Activated CD4-positive, alpha-beta T cell treated with anti-CD3 and anti-CD28 coated beads for 36 hours (primary cell): ENCODE measurements around the gene SYT17. TPM values are rescaled to one million over a fixed set of nuclear protein-coding genes. Genes with fewer than 3 reads are reported as not detected.

ENCODE experiments used
- ATAC-seq: fragments of 200-7000 bp; cut with Tn5 transposase; one replicate; pipeline ENCODE4 v1.10.0; 2021; ENCODE audit warnings: mild to moderate bottlenecking, moderate library complexity
- CTCF ChIA-PET: fragments of 350-600 bp; sonication (Branson Sonifier 250); formaldehyde crosslinking; loops from one replicate; lab custom pipeline; 2021; ENCODE audit warnings: antibody characterized with exemption; lab: Charles Lee
- POLR2A ChIA-PET: fragments of 350-600 bp; sonication (Branson Sonifier 250); formaldehyde crosslinking; loops from one replicate; lab custom pipeline; 2021; ENCODE audit warnings: antibody characterized with exemption, inconsistent platforms; lab: Charles Lee
- DNase-seq: peaks from one replicate; pipeline ENCODE4 v3.0.0-alpha.2; 2020
- H3K27ac Mint-ChIP-seq: one replicate; pipeline ENCODE4 v1.8.0; 2021; ENCODE audit warnings: mixed read lengths
- H3K27me3 Mint-ChIP-seq: one replicate; pipeline ENCODE4 v1.8.0; 2021; ENCODE audit warnings: mixed read lengths
- H3K36me3 Mint-ChIP-seq: one replicate; pipeline ENCODE4 v1.8.0; 2021; ENCODE audit warnings: low read depth, mixed read lengths
- H3K4me1 Mint-ChIP-seq: one replicate; pipeline ENCODE4 v1.8.0; 2021; ENCODE audit warnings: mixed read lengths
- H3K4me3 Mint-ChIP-seq: one replicate; pipeline ENCODE4 v1.8.0; 2021; ENCODE audit warnings: mild to moderate bottlenecking, moderate library complexity, mixed read lengths
- H3K9me3 Mint-ChIP-seq: one replicate; pipeline ENCODE4 v1.8.0; 2021; ENCODE audit warnings: low read depth, mixed read lengths
- intact Hi-C, 2 experiments: fragments of 100-400 bp; cut with DNase I in 1 of 2; cut with micrococcal nuclease in 1 of 2; formaldehyde crosslinking; loops; one replicate each; pipeline versions ENCODE4 v1.14.2 to v1.15.1; 2022 to 2024; cut with DNase I, micrococcal nuclease
- total RNA-seq, 2 experiments: library from RNA; stranded (reverse); gene quantifications; one replicate each; pipeline ENCODE4 v1.2.3, GENCODE V29; 2021

The SYT17 gene
- total RNA-seq, 2 experiments from 2014 or later: not detected

DNA sequence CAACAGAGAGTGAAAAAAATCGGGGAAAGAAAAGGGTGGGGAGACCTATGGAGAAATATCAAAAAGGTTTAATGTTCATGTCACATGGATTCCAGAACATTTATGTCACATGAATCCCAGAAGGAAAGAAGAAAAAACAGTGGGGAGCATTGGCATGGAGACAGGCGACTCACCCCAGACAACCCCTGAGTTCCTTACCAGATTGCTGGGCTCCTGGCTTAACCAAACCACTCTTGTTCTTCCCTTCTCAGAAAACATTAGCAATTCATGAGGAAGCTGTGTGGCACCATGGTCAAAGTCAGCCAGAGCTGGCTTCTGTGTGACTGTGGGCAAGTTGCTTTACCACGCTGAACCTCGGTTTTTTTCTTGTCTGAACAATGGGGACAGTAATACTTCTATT, 67.8 kb downstream of the SYT17 start:
- no peaks in the 10 kb centered on the region for H3K27me3 Mint-ChIP-seq
- H3K27ac Mint-ChIP-seq: no peak overlapping the region
- no peaks in the 10 kb centered on the region for H3K36me3 Mint-ChIP-seq
- intact Hi-C loops: no loop called here
- H3K9me3 Mint-ChIP-seq: peaks cover 7% of the 10 kb centered on the region
- ChIA-PET POLR2A (no interaction called here), CTCF (no interaction called here)
- no peak for DNase-seq
- no peak overlapping the region for H3K4me3 Mint-ChIP-seq
- no peak for ATAC-seq
- H3K4me1 Mint-ChIP-seq: no peaks in the 10 kb centered on the region

DNA sequence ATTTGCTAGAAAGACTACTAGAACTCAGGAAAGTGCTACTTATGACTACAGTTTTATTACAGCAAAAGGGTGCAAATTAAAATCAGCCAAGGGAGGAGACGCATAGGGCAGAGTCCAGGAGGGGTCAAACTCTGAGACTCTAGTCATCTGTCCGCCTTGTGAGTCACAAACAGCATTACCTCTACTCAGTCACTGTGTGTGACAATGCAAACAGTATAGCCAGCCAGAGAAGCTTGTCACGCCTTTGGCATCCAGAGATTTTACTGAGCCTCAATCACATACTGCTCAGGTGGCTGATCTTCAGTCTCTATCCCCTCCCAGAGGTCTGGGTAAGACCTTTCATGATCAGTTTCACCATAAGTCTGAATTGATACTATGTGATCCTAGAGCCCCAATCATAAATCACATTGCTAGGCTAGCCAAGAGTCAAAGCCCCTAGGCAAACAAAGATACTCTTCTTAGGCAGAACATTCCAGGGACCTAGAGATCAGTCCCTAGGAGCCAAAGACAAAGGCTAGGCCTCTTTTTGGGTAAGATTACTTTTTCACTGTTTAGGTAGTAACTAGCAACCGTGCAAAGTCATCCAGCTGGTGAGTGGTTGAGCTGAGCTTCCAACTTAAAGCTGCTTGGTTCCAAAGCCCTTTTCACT, 68.6 kb downstream of the SYT17 start:
- DNase-seq (no peak), ATAC-seq (no peak)
- Mint-ChIP-seq H3K27ac (no peak overlapping the region), H3K36me3 (no peaks in the 10 kb centered on the region), H3K27me3 (no peaks in the 10 kb centered on the region), H3K9me3 (peaks cover 7% of the 10 kb centered on the region), H3K4me1 (no peaks in the 10 kb centered on the region), H3K4me3 (no peak overlapping the region)
- ChIA-PET POLR2A (interaction anchor here (0.7 kb wide), 1 partner anchor 166 kb away, joined by 5 read pairs; no protein-coding TSS in a partner anchor), CTCF (interaction anchor here (0.8 to 1.0 kb wide), 2 partner anchors 25 to 266 kb away, joined by 3 to 4 read pairs; no protein-coding TSS in a partner anchor)
- intact Hi-C loops: no loop called here

GRCh38 chr16:19238406-19238805, 70.4 kb downstream of the SYT17 start:
- POLR2A ChIA-PET: interaction anchor here (0.5 kb wide), 1 partner anchor 16 kb away, joined by 3 read pairs; no protein-coding TSS in a partner anchor
- no peak for ATAC-seq
- no peaks in the 10 kb centered on the region for H3K27me3 Mint-ChIP-seq
- CTCF ChIA-PET: interaction anchor here (0.6 to 1.6 kb wide), 2 partner anchors 15 to 151 kb away, joined by 4 read pairs; no protein-coding TSS in a partner anchor
- H3K36me3 Mint-ChIP-seq: no peaks in the 10 kb centered on the region
- no peak for DNase-seq
- peaks cover 7% of the 10 kb centered on the region for H3K9me3 Mint-ChIP-seq
- no peak overlapping the region for H3K4me3 Mint-ChIP-seq
- H3K27ac Mint-ChIP-seq: no peak overlapping the region
- no peaks in the 10 kb centered on the region for H3K4me1 Mint-ChIP-seq
- intact Hi-C loops: no loop called here

- ChIA-PET CTCF (interaction anchor here (1.6 kb wide), 1 partner anchor 16 kb away, joined by 4 read pairs; no protein-coding TSS in a partner anchor), POLR2A (no interaction called here)
- intact Hi-C loops: no loop called here
- Mint-ChIP-seq H3K36me3 (no peaks in the 10 kb centered on the region), H3K4me1 (no peaks in the 10 kb centered on the region), H3K27ac (no peak overlapping the region), H3K27me3 (no peaks in the 10 kb centered on the region), H3K4me3 (no peak overlapping the region), H3K9me3 (peaks cover 7% of the 10 kb centered on the region)
- DNase-seq: no peak
- ATAC-seq: no peak
Measured at GRCh38 chr16:19239511-19240155, 71.6 kb downstream of the SYT17 start.

DNA sequence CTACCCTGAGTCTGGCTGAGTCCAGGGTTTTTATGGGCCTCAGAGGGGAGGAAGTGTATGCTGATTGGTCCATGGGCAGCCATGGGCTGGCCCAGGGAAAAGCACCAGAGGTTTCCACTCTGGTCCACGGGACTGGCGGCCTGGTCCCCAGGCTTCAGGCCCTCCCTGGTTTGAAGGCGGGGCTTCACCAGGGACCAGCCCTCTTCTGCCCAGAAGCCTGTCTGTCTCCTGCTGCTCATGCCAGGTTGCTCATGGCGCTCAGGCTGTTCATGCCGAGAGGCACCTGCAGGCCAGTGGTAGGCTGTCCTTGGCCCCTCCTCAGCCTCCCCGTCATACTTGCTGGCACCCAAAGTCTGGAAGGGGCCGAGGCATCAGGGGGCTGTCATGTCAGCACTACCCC, 72.5 kb downstream of the SYT17 start:
- POLR2A ChIA-PET: no interaction called here
- H3K4me3 Mint-ChIP-seq: no peak overlapping the region
- ATAC-seq: no peak

DNA sequence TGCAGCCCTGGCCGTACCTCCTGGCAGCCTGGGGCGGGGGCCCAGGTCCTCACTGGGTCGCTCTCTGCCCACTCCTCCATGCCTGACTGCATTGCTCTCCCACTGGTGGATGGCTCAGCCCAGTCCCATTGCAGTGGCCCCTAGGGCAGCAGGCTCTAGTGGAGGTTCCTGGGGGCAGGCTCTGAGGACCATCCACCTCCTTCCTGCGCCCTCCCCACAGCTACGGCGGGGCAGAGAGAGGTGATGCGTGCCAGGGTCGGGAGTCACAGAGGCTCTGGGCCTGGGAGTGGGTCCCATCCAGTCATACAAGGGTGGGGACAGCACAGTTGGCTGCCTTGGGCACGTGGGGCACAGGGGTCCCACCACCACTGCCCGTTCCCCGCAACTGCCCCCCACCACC, 73.5 kb downstream of the SYT17 start:
- DNase-seq: no peak
- intact Hi-C loops: no loop called here
- Mint-ChIP-seq H3K4me1 (no peaks in the 10 kb centered on the region), H3K36me3 (no peaks in the 10 kb centered on the region), H3K27me3 (no peaks in the 10 kb centered on the region), H3K9me3 (no peaks in the 10 kb centered on the region), H3K4me3 (no peak overlapping the region), H3K27ac (no peak overlapping the region)
- POLR2A ChIA-PET: no interaction called here
- ATAC-seq: no peak
- CTCF ChIA-PET: interaction anchor here (1.1 kb wide), 1 partner anchor 13 kb away, joined by 4 read pairs; no protein-coding TSS in a partner anchor

More for the DNA sequence above, 72.5 kb downstream of the SYT17 start:
- Mint-ChIP-seq H3K4me1 (no peaks in the 10 kb centered on the region), H3K27me3 (no peaks in the 10 kb centered on the region), H3K27ac (no peak overlapping the region), H3K9me3 (peaks cover 3% of the 10 kb centered on the region), H3K36me3 (no peaks in the 10 kb centered on the region)
- CTCF ChIA-PET: no interaction called here
- intact Hi-C loops: no loop called here
- DNase-seq: no peak

GRCh38 chr16:19242186-19242585, 74.1 kb downstream of the SYT17 start:
- POLR2A ChIA-PET: no interaction called here
- DNase-seq: no peak
- no peaks in the 10 kb centered on the region for H3K36me3 Mint-ChIP-seq

DNA sequence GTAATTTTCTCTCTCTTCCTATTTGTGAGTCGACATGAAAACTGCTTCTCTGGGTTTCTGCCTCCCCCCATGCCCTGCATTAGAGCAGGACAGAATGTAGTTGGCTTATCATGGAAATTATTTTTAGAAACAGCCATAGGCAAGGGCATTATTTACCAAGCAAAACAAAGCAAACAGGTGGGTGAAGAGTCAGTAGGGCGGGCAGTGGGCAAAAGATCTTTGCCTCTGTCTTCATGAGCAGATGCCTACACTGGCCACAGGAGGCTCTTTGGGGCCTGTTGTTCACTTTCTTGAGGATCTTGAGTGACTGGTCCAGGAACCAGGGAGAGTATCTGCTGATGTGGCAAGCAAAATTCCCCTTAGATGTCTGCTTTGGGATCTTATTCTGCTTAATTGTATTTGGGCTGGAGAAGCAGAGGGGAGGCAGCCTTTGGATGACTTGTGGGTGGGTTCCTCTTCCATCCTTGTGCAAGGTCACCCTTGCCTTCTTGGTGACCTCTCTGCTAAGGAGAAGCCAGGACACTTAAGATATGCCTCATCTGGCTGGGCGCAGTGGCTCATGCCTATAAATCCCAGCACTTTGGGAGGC, 75.0 kb downstream of the SYT17 start:
- POLR2A ChIA-PET: no interaction called here
- DNase-seq (no peak), ATAC-seq (no peak)
- Mint-ChIP-seq H3K9me3 (peaks cover 3% of the 10 kb centered on the region), H3K4me1 (no peaks in the 10 kb centered on the region), H3K4me3 (no peak overlapping the region), H3K36me3 (no peaks in the 10 kb centered on the region), H3K27me3 (no peaks in the 10 kb centered on the region), H3K27ac (no peak overlapping the region)
- intact Hi-C loops: no loop called here
- CTCF ChIA-PET: no interaction called here

More at GRCh38 chr16:19242186-19242585, 74.1 kb downstream of the SYT17 start:
- intact Hi-C loops: no loop called here
- CTCF ChIA-PET: interaction anchor here (1.1 kb wide), 1 partner anchor 13 kb away, joined by 4 read pairs; no protein-coding TSS in a partner anchor
- no peak overlapping the region for H3K4me3 Mint-ChIP-seq
- no peak overlapping the region for H3K27ac Mint-ChIP-seq
- no peaks in the 10 kb centered on the region for H3K9me3 Mint-ChIP-seq
- no peaks in the 10 kb centered on the region for H3K27me3 Mint-ChIP-seq
- ATAC-seq: no peak
- no peaks in the 10 kb centered on the region for H3K4me1 Mint-ChIP-seq

DNA sequence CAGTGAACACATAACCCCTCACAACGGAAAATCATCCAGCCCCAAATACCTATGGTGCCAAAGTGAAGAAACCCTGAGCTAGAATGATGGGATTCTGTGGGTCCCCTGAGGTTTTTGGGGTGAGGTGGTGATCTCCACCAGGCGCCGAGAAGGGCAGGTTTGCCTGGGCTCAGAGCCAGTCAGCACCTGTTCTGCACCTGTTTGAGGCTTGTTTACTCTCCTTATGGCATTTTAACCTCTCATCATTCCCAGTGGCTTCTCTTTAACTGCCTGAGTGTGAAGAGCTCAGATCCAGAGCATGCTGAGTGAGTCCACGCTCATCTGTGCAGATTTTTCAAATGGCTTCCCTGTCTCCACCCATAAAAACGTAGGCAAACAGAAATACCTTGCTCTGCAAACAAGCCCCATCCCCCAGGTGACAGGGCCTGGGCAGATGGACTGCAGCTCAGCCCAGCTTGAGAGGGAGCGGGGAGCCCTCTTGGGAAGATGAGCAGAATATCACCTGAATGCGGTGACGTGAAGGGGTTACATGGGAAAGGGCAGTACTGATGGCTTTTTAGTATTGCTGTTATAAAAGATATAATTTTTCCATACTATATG, 77.4 kb downstream of the SYT17 start:
- DNase-seq (no peak), ATAC-seq (no peak)
- peaks cover 2% of the 10 kb centered on the region for H3K27me3 Mint-ChIP-seq
- no peak overlapping the region for H3K27ac Mint-ChIP-seq
- ChIA-PET POLR2A (interaction anchor here (0.6 kb wide), 1 partner anchor 126 kb away, joined by 5 read pairs; no protein-coding TSS in a partner anchor), CTCF (no interaction called here)
- H3K4me3 Mint-ChIP-seq: no peak overlapping the region
- intact Hi-C loops: no loop called here
- peaks cover 3% of the 10 kb centered on the region for H3K9me3 Mint-ChIP-seq
- no peaks in the 10 kb centered on the region for H3K4me1 Mint-ChIP-seq
- no peaks in the 10 kb centered on the region for H3K36me3 Mint-ChIP-seq

DNA sequence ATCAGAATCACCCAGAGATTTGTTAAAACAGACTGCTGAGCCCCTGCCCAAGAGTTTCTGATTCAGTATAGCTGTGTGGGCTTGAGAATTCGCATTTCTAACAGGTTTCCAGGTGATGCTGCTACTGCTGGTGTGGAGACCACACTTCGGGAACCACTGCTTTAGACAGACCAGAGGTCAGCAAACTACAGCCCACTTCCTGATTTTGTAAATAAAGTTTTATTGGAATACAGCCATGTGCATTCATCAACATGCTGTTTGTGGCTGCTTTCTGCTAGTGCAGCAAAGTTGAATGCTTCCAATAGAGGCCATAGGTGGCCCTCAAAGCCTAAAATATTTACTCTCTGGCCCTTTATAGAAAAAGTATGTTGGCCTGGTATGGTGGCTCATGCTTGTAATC, 84.9 kb downstream of the SYT17 start:
- intact Hi-C loops: no loop called here
- peaks cover 14% of the 10 kb centered on the region for H3K27me3 Mint-ChIP-seq
- H3K36me3 Mint-ChIP-seq: no peaks in the 10 kb centered on the region

GRCh38 chr16:19254611-19255010, 86.6 kb downstream of the SYT17 start:
- Mint-ChIP-seq H3K4me1 (no peaks in the 10 kb centered on the region), H3K4me3 (no peak overlapping the region), H3K36me3 (no peaks in the 10 kb centered on the region), H3K27me3 (peaks cover 18% of the 10 kb centered on the region), H3K27ac (no peak overlapping the region), H3K9me3 (no peaks in the 10 kb centered on the region)
- no peak for ATAC-seq
- ChIA-PET POLR2A (interaction anchor here (0.7 kb wide), 1 partner anchor 16 kb away, joined by 3 read pairs; no protein-coding TSS in a partner anchor), CTCF (interaction anchor here (0.6 kb wide), 1 partner anchor 212 kb away, joined by 3 read pairs; no protein-coding TSS in a partner anchor)
- DNase-seq: no peak
- intact Hi-C loops: no loop called here

More for the DNA sequence above, 84.9 kb downstream of the SYT17 start:
- no peak for ATAC-seq
- ChIA-PET CTCF (interaction anchor here (0.6 to 0.9 kb wide), 2 partner anchors 17 to 94 kb away, joined by 3 to 4 read pairs; no protein-coding TSS in a partner anchor), POLR2A (no interaction called here)
- Mint-ChIP-seq H3K27ac (no peak overlapping the region), H3K4me1 (no peaks in the 10 kb centered on the region), H3K9me3 (peaks cover under 1% of the 10 kb centered on the region), H3K4me3 (no peak overlapping the region)
- DNase-seq: no peak
